ENCODE measurements around the gene ADGRG4.

ADGRG4 gene

GRCh38 chrX:136446208-136446607 is 145.4 kb downstream of the ADGRG4 start:
- H3K9me3 ChIP-seq (ENCODE audit: control insufficient read depth, low read depth, low read length): peaks cover 15% of the 10 kb centered on the region
- no peak overlapping the region for H3K4me3 ChIP-seq (ENCODE audit: low read length)
- H3K36me3 ChIP-seq (ENCODE audit: control insufficient read depth, low read depth, low read length): no peaks in the 10 kb centered on the region
- H3K4me1 ChIP-seq (ENCODE audit: control insufficient read depth, low read depth, low read length): no peaks in the 10 kb centered on the region
- H3K9ac ChIP-seq (ENCODE audit: low read length): no peak overlapping the region
- no peak overlapping the region for H3K27ac ChIP-seq (ENCODE audit: low read length)
- no peaks in the 10 kb centered on the region for H3K27me3 ChIP-seq (ENCODE audit: control insufficient read depth, insufficient read depth, low read length)

- Histone ChIP-seq H3K27ac (ENCODE audit: low read length) (no peak overlapping the region), H3K9ac (ENCODE audit: low read length) (no peak overlapping the region), H3K36me3 (ENCODE audit: control insufficient read depth, low read depth, low read length) (no peaks in the 10 kb centered on the region), H3K4me3 (ENCODE audit: low read length) (no peak overlapping the region), H3K27me3 (ENCODE audit: control insufficient read depth, insufficient read depth, low read length) (no peaks in the 10 kb centered on the region), H3K9me3 (ENCODE audit: control insufficient read depth, low read depth, low read length) (peaks cover 23% of the 10 kb centered on the region), H3K4me1 (ENCODE audit: control insufficient read depth, low read depth, low read length) (no peaks in the 10 kb centered on the region)
Measured at GRCh38 chrX:136447308-136447707, 146.5 kb downstream of the ADGRG4 start.

GRCh38 chrX:136447968-136448367 is 147.2 kb downstream of the ADGRG4 start:
- H3K4me3 ChIP-seq (ENCODE audit: low read length): no peak overlapping the region
- no peaks in the 10 kb centered on the region for H3K36me3 ChIP-seq (ENCODE audit: control insufficient read depth, low read depth, low read length)
- H3K9me3 ChIP-seq (ENCODE audit: control insufficient read depth, low read depth, low read length): peaks cover 27% of the 10 kb centered on the region
- H3K4me1 ChIP-seq (ENCODE audit: control insufficient read depth, low read depth, low read length): no peaks in the 10 kb centered on the region
- H3K27ac ChIP-seq (ENCODE audit: low read length): no peak overlapping the region
- H3K9ac ChIP-seq (ENCODE audit: low read length): no peak overlapping the region
- no peaks in the 10 kb centered on the region for H3K27me3 ChIP-seq (ENCODE audit: control insufficient read depth, insufficient read depth, low read length)

- no peaks in the 10 kb centered on the region for H3K4me1 ChIP-seq (ENCODE audit: control insufficient read depth, low read depth, low read length)
- H3K9ac ChIP-seq (ENCODE audit: low read length): no peak overlapping the region
- no peaks in the 10 kb centered on the region for H3K27me3 ChIP-seq (ENCODE audit: control insufficient read depth, insufficient read depth, low read length)
- H3K9me3 ChIP-seq (ENCODE audit: control insufficient read depth, low read depth, low read length): peaks cover 28% of the 10 kb centered on the region
- H3K4me3 ChIP-seq (ENCODE audit: low read length): no peak overlapping the region
- no peak overlapping the region for H3K27ac ChIP-seq (ENCODE audit: low read length)
- no peaks in the 10 kb centered on the region for H3K36me3 ChIP-seq (ENCODE audit: control insufficient read depth, low read depth, low read length)
Measured at GRCh38 chrX:136450050-136450830, 149.5 kb downstream of the ADGRG4 start.

- Histone ChIP-seq H3K27ac (ENCODE audit: low read length) (no peak overlapping the region), H3K27me3 (ENCODE audit: control insufficient read depth, insufficient read depth, low read length) (no peaks in the 10 kb centered on the region), H3K9me3 (ENCODE audit: control insufficient read depth, low read depth, low read length) (peaks cover 23% of the 10 kb centered on the region), H3K36me3 (ENCODE audit: control insufficient read depth, low read depth, low read length) (no peaks in the 10 kb centered on the region), H3K9ac (ENCODE audit: low read length) (no peak overlapping the region), H3K4me1 (ENCODE audit: control insufficient read depth, low read depth, low read length) (no peaks in the 10 kb centered on the region), H3K4me3 (ENCODE audit: low read length) (no peak overlapping the region)
Measured at GRCh38 chrX:136452614-136453013, 151.9 kb downstream of the ADGRG4 start.

GRCh38 chrX:136453114-136453513 is 152.4 kb downstream of the ADGRG4 start:
- H3K9ac ChIP-seq (ENCODE audit: low read length): no peak overlapping the region
- H3K4me1 ChIP-seq (ENCODE audit: control insufficient read depth, low read depth, low read length): no peaks in the 10 kb centered on the region
- H3K4me3 ChIP-seq (ENCODE audit: low read length): no peak overlapping the region
- H3K27me3 ChIP-seq (ENCODE audit: control insufficient read depth, insufficient read depth, low read length): no peaks in the 10 kb centered on the region
- H3K9me3 ChIP-seq (ENCODE audit: control insufficient read depth, low read depth, low read length): peaks cover 23% of the 10 kb centered on the region
- no peaks in the 10 kb centered on the region for H3K36me3 ChIP-seq (ENCODE audit: control insufficient read depth, low read depth, low read length)
- H3K27ac ChIP-seq (ENCODE audit: low read length): no peak overlapping the region

GRCh38 chrX:136453771-136454170 is 153.0 kb downstream of the ADGRG4 start:
- Histone ChIP-seq H3K4me1 (ENCODE audit: control insufficient read depth, low read depth, low read length) (no peaks in the 10 kb centered on the region), H3K9ac (ENCODE audit: low read length) (no peak overlapping the region), H3K36me3 (ENCODE audit: control insufficient read depth, low read depth, low read length) (no peaks in the 10 kb centered on the region), H3K27me3 (ENCODE audit: control insufficient read depth, insufficient read depth, low read length) (no peaks in the 10 kb centered on the region), H3K4me3 (ENCODE audit: low read length) (no peak overlapping the region), H3K27ac (ENCODE audit: low read length) (no peak overlapping the region), H3K9me3 (ENCODE audit: control insufficient read depth, low read depth, low read length) (peaks cover 22% of the 10 kb centered on the region)

- no peaks in the 10 kb centered on the region for H3K4me1 ChIP-seq (ENCODE audit: control insufficient read depth, low read depth, low read length)
- H3K27me3 ChIP-seq (ENCODE audit: control insufficient read depth, insufficient read depth, low read length): no peaks in the 10 kb centered on the region
- H3K27ac ChIP-seq (ENCODE audit: low read length): no peak overlapping the region
- peaks cover 17% of the 10 kb centered on the region for H3K9me3 ChIP-seq (ENCODE audit: control insufficient read depth, low read depth, low read length)
- no peak overlapping the region for H3K9ac ChIP-seq (ENCODE audit: low read length)
- no peak overlapping the region for H3K4me3 ChIP-seq (ENCODE audit: low read length)
- no peaks in the 10 kb centered on the region for H3K36me3 ChIP-seq (ENCODE audit: control insufficient read depth, low read depth, low read length)
Measured at GRCh38 chrX:136456133-136456532, 155.4 kb downstream of the ADGRG4 start.

- Histone ChIP-seq H3K4me3 (ENCODE audit: low read length) (no peak overlapping the region), H3K4me1 (ENCODE audit: control insufficient read depth, low read depth, low read length) (no peaks in the 10 kb centered on the region), H3K9me3 (ENCODE audit: control insufficient read depth, low read depth, low read length) (peaks cover 9% of the 10 kb centered on the region), H3K9ac (ENCODE audit: low read length) (no peak overlapping the region), H3K36me3 (ENCODE audit: control insufficient read depth, low read depth, low read length) (no peaks in the 10 kb centered on the region), H3K27me3 (ENCODE audit: control insufficient read depth, insufficient read depth, low read length) (no peaks in the 10 kb centered on the region), H3K27ac (ENCODE audit: low read length) (no peak overlapping the region)
Measured at GRCh38 chrX:136457303-136457917, 156.6 kb downstream of the ADGRG4 start.

- Histone ChIP-seq H3K4me1 (ENCODE audit: control insufficient read depth, low read depth, low read length) (no peaks in the 10 kb centered on the region), H3K27ac (ENCODE audit: low read length) (no peak overlapping the region), H3K27me3 (ENCODE audit: control insufficient read depth, insufficient read depth, low read length) (no peaks in the 10 kb centered on the region), H3K9ac (ENCODE audit: low read length) (no peak overlapping the region), H3K4me3 (ENCODE audit: low read length) (no peak overlapping the region), H3K9me3 (ENCODE audit: control insufficient read depth, low read depth, low read length) (peaks cover 9% of the 10 kb centered on the region), H3K36me3 (ENCODE audit: control insufficient read depth, low read depth, low read length) (no peaks in the 10 kb centered on the region)
Measured at GRCh38 chrX:136464589-136464988, 163.8 kb downstream of the ADGRG4 start.

Measured in iPS-18a (cell line).